BE2C (cell line): ENCODE results near the gene BIRC6.
"Not testable (repeated sequence)": the region's sequence is repeated elsewhere in the genome, so short reads cannot be mapped to it uniquely, and the experiment has no call there.

Experiments
- DNase-seq: peaks from one replicate; pipeline ENCODE4 v3.0.0-alpha.2; 2020
- H3K27me3 ChIP-seq: fragments of 250-450 bp; sonication (Bioruptor Pico); 2 replicates; pipeline ENCODE4 v1.5.1; 2020; ENCODE audit warnings: mild to moderate bottlenecking
- H3K36me3 ChIP-seq: fragments of 250-450 bp; sonication (Bioruptor Pico); 2 replicates; pipeline ENCODE4 v1.5.1; 2020; ENCODE audit warnings: mild to moderate bottlenecking
- H3K4me1 ChIP-seq: fragments of 250-450 bp; sonication (Bioruptor Pico); 2 replicates; pipeline ENCODE4 v1.5.1; 2020
- H3K4me3 ChIP-seq: 2 replicates; pipeline ENCODE4 v1.5.1; 2011; ENCODE audit warnings: low read depth, low read length
- H3K9me3 ChIP-seq: fragments of 250-450 bp; sonication (Bioruptor Pico); 2 replicates; pipeline ENCODE4 v1.5.1; 2020
- CTCF ChIP-seq: IDR thresholded peaks from 2 replicates; pipeline ENCODE4 v1.5.1; 2012; ENCODE audit warnings: mild to moderate bottlenecking, low read depth, low read length

The BIRC6 gene

DNA sequence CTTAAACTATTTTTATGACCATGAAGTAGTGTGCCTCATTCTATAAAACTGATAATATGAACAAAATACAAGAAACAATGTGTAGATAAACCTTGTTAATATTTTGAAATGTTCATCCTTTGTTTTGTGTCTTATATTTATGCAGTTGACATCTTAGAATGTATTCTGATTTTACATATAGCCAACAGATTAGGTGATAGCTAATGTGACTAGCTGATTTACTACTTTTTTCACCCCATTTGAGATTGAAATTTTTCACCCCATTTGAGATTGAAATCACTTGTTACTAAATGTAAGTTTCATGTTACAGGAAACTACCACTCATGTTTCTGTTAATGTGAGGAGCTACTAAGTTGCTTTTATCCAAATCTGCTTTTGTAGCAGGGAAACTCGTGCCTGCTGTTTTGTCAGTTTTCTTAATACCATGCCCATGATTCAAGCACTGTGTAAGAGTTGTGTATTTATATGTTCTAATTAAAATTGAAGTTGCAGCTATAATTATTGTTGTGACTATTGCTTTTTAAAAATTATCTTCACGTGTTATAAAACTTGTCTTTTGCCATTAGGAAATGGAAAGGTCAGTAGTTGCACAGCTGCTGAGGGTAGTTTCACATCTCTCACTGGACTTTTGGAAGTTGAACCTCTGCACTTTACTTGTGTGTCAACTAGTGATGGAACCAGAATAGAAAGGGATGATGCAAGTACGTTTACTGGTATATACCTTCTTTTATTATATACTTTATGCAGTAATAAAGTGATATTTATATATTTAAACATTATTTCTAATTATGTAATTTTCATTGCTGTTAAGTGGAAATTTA is 96.6 kb downstream of the BIRC6 start:
- Histone ChIP-seq H3K4me3 (no peak overlapping the region), H3K4me1 (no peaks in the 10 kb centered on the region), H3K9me3 (no peaks in the 10 kb centered on the region), H3K36me3 (peaks cover 10% of the 10 kb centered on the region; the same call in 1 of the 2 replicates), H3K27me3 (no peaks in the 10 kb centered on the region)
- TF ChIP-seq CTCF: no peak
- no peak for DNase-seq

GRCh38 chr2:32455816-32456215 is 99.0 kb downstream of the BIRC6 start:
- H3K9me3 ChIP-seq: no peaks in the 10 kb centered on the region
- H3K4me1 ChIP-seq: no peaks in the 10 kb centered on the region
- no peak overlapping the region for H3K4me3 ChIP-seq
- no peak for DNase-seq
- H3K27me3 ChIP-seq: no peaks in the 10 kb centered on the region
- TF ChIP-seq CTCF: no peak
- peaks cover 3% of the 10 kb centered on the region; the same call in 1 of the 2 replicates for H3K36me3 ChIP-seq

GRCh38 chr2:32456808-32457207 is 100.0 kb downstream of the BIRC6 start:
- Histone ChIP-seq H3K4me1 (no peaks in the 10 kb centered on the region), H3K27me3 (no peaks in the 10 kb centered on the region), H3K4me3 (no peak overlapping the region), H3K9me3 (no peaks in the 10 kb centered on the region), H3K36me3 (peaks cover 3% of the 10 kb centered on the region; the same call in 1 of the 2 replicates)
- no peak for DNase-seq
- TF ChIP-seq CTCF: no peak

DNA sequence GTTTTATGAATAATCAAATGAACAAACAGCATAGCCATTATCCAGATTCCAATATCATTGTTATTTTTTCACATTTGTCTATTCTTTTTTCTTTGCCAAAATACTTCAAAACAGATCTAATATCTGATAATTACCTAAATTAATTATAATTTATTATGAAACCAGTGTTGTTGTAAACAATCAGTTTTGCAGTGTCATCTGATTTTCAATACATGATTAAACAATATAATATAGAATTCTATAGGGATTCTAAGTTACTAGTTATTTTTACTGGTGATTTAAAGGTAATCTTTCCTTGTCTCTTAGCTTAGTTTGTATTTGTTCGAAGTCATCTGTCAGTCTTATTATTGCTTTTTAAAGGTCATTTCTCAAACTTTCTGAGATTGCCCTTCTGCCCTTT is 101.0 kb downstream of the BIRC6 start:
- Histone ChIP-seq H3K36me3 (peaks cover 3% of the 10 kb centered on the region; the same call in 1 of the 2 replicates), H3K4me1 (no peaks in the 10 kb centered on the region), H3K9me3 (no peaks in the 10 kb centered on the region), H3K4me3 (no peak overlapping the region), H3K27me3 (no peaks in the 10 kb centered on the region)
- DNase-seq: no peak
- TF ChIP-seq CTCF: no peak

- not testable (repeated sequence) for DNase-seq, H3K4me3 ChIP-seq, H3K4me1 ChIP-seq, H3K27me3 ChIP-seq, H3K9me3 ChIP-seq
- H3K36me3 ChIP-seq: peaks cover 29% of the 10 kb centered on the region
These were observed 104.0 kb downstream of the BIRC6 start for GRCh38 chr2:32460861-32461260.

- TF ChIP-seq CTCF: no peak
- no peak overlapping the region for H3K4me3 ChIP-seq
- peaks cover 38% of the 10 kb centered on the region for H3K36me3 ChIP-seq
These were observed 106.3 kb downstream of the BIRC6 start for GRCh38 chr2:32463110-32463509.

More at GRCh38 chr2:32463110-32463509, 106.3 kb downstream of the BIRC6 start:
- Histone ChIP-seq H3K9me3 (no peaks in the 10 kb centered on the region), H3K27me3 (no peaks in the 10 kb centered on the region), H3K4me1 (no peaks in the 10 kb centered on the region)
- DNase-seq: no peak
